Ascending aorta (tissue), 2 donors: ENCODE results near the gene CCSER1. TPM values are rescaled to one million over a fixed set of nuclear protein-coding genes. Genes with fewer than 3 reads are reported as not detected.
"Not testable (repeated sequence)": the region's sequence is repeated elsewhere in the genome, so short reads cannot be mapped to it uniquely, and the experiment has no call there.

Experiments
- DNase-seq, 2 donors: peaks; one replicate each; pipeline ENCODE4 v3.0.0-alpha.2; 2019; ENCODE audit warnings: low spot score in 2 of 2
- H3K27ac ChIP-seq, 2 donors: fragments of 200-600 bp; sonication (generic); one replicate each; pipeline ENCODE4 v1.5.1; 2016 to 2017; ENCODE audit warnings: mild to moderate bottlenecking in 1 of 2
- H3K27me3 ChIP-seq: fragments of 200-600 bp; sonication (generic); one replicate; pipeline ENCODE4 v1.5.1; 2017
- H3K36me3 ChIP-seq, 2 donors: fragments of 200-600 bp; sonication (generic); one replicate each; pipeline ENCODE4 v1.5.1; 2016
- H3K4me1 ChIP-seq, 2 donors: fragments of 200-600 bp; sonication (generic); one replicate each; pipeline ENCODE4 v1.5.1; 2016 to 2017; ENCODE audit warnings: mild to moderate bottlenecking in 1 of 2
- H3K4me3 ChIP-seq, 2 donors: fragments of 200-600 bp; sonication (generic); one replicate each; pipeline ENCODE4 v1.5.1; 2016 to 2017; ENCODE audit warnings: mild to moderate bottlenecking in 1 of 2
- H3K9me3 ChIP-seq, 2 donors: fragments of 200-600 bp; sonication (generic); one replicate each; pipeline ENCODE4 v1.5.1; 2016
- intact Hi-C: fragments of 100-400 bp; cut with DNase I; formaldehyde crosslinking; loops from one replicate; pipeline ENCODE4 v1.15.1; 2023
- total RNA-seq: library from RNA; depleted of rRNA; stranded (reverse); fragments of >200 nt; gene quantifications from one replicate; pipeline ENCODE4 v1.1.0, GENCODE V29; 2016
- TF ChIP-seq, protein P1 (sequence below), 3 experiments: fragments of 200-600 bp in 2 of 3; fragments of 450-650 bp in 1 of 3; sonication (generic) in 2 of 3; IDR thresholded peaks; one replicate each; pipeline ENCODE4 v1.5.1; 2016 to 2019; ENCODE audit warnings: antibody characterized with exemption in 3 of 3, mild to moderate bottlenecking in 1 of 3, moderate library complexity in 1 of 3

The CCSER1 gene
- total RNA-seq, 1 donor from 2014 or later: 8.9 TPM

DNA sequence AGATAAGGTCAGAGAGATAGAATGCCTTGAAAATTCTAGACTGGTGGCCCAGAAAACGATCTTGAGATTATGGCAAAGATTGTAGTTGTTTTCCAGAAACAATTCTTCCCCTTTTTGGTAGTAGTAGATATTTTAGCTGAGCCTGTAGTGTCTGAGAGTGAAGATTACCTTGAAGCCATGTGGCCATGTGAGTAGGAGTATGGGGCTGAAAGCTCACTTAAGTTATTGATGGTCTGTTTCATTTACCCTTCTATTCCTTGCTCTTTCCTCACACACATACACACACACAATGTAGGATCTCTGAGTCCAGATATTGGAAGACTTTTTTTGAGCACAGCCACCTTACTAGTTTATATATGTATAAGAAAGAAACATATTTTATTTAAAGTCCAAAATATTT lies 1234.9 kb downstream of the CCSER1 start:
- H3K27me3 ChIP-seq: no peaks in the 10 kb centered on the region
- no peaks in the 10 kb centered on the region for H3K36me3 ChIP-seq
- H3K27ac ChIP-seq: no peak overlapping the region
- no peak overlapping the region for H3K4me3 ChIP-seq
- H3K9me3 ChIP-seq: no peaks in the 10 kb centered on the region
- TF ChIP-seq, protein P1, sequence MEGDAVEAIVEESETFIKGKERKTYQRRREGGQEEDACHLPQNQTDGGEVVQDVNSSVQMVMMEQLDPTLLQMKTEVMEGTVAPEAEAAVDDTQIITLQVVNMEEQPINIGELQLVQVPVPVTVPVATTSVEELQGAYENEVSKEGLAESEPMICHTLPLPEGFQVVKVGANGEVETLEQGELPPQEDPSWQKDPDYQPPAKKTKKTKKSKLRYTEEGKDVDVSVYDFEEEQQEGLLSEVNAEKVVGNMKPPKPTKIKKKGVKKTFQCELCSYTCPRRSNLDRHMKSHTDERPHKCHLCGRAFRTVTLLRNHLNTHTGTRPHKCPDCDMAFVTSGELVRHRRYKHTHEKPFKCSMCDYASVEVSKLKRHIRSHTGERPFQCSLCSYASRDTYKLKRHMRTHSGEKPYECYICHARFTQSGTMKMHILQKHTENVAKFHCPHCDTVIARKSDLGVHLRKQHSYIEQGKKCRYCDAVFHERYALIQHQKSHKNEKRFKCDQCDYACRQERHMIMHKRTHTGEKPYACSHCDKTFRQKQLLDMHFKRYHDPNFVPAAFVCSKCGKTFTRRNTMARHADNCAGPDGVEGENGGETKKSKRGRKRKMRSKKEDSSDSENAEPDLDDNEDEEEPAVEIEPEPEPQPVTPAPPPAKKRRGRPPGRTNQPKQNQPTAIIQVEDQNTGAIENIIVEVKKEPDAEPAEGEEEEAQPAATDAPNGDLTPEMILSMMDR (IDR thresholded peaks at IDR 0.05): no peak
- no peaks in the 10 kb centered on the region for H3K4me1 ChIP-seq
- intact Hi-C loops: no loop called here
- DNase-seq: no peak

DNA sequence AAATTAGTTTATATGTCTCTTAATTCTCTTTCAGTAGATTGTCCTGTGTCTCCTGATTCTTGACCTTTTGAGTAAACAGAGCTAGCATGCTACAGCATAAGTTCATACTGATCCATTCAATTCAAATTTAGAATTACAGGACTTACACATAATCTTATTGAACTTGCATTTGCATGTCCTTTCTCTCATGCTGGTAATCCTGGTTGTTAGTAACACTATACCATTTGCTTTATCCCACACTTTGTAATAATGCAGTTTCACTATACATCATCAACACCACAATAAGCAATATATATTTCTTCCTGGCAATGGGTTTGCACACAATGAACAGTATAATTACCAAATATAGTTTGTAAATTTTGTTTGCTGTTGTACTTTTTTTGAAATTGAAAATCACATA lies 1239.4 kb downstream of the CCSER1 start:
- Histone ChIP-seq H3K9me3 (no peaks in the 10 kb centered on the region), H3K27ac (no peak overlapping the region), H3K27me3 (no peaks in the 10 kb centered on the region), H3K4me3 (no peak overlapping the region), H3K4me1 (no peaks in the 10 kb centered on the region), H3K36me3 (no peaks in the 10 kb centered on the region)
- TF ChIP-seq, protein P1 (IDR thresholded peaks at IDR 0.05): no peak
- intact Hi-C loops: no loop called here
- no peak for DNase-seq

DNA sequence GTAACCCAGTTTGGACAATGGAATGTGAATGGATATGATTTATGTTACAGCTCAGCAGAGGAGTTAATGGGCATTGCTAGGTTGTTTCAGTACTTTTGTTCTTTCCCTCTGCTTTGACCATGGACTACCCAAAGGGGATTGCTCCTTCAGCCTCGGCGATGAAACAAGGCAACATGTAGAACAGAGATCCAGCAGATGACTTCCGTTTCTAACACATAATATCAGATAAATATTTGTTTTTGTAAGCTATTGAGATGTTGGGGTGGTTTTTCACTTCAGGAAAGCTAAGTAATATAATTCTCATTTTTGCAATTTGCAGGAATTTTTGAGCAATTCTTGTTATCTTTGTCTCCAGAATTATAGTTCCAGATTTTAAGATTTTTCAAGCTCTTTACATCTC lies 1241.9 kb downstream of the CCSER1 start:
- no peaks in the 10 kb centered on the region for H3K27me3 ChIP-seq
- H3K9me3 ChIP-seq: no peaks in the 10 kb centered on the region
- no peaks in the 10 kb centered on the region for H3K36me3 ChIP-seq
- DNase-seq: no peak
- no peaks in the 10 kb centered on the region for H3K4me1 ChIP-seq
- TF ChIP-seq, protein P1 (IDR thresholded peaks at IDR 0.05): no peak
- H3K4me3 ChIP-seq: no peak overlapping the region
- intact Hi-C loops: no loop called here
- H3K27ac ChIP-seq: no peak overlapping the region

- H3K27ac ChIP-seq: no peak overlapping the region
- no peaks in the 10 kb centered on the region for H3K27me3 ChIP-seq
- intact Hi-C loops: no loop called here
- no peak for DNase-seq
- TF ChIP-seq, protein P1 (IDR thresholded peaks at IDR 0.05): no peak
- H3K4me3 ChIP-seq: no peak overlapping the region
- peaks cover 0 to 4% of the 10 kb centered on the region in 2 donors for H3K9me3 ChIP-seq
- no peaks in the 10 kb centered on the region for H3K4me1 ChIP-seq
- no peaks in the 10 kb centered on the region for H3K36me3 ChIP-seq
Measured at GRCh38 chr4:91373546-91373945, 1246.4 kb downstream of the CCSER1 start.

DNA sequence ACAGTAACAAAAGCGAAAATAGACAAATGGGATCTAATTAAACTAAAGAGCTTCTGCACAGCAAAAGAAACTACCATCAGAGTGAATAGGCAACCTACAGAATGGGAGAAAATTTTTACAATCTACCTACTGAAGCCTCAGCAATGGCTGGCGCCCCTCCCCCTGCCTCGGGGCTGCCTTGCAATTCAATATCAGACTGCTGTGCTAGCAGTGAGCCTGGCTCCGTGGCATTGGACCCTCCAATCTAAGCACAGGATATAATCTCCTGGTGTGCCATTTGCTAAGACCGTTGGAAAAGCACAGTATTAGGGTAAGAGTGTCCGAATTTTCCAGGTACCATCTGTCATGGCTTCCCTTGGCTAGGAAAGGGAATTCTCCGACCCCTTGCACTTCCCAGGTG lies 1278.2 kb downstream of the CCSER1 start:
- H3K4me1 ChIP-seq, DNase-seq, H3K27ac ChIP-seq, H3K27me3 ChIP-seq, H3K36me3 ChIP-seq, H3K9me3 ChIP-seq, intact Hi-C loops, H3K4me3 ChIP-seq: not testable (repeated sequence)

GRCh38 chr4:91422011-91422410 lies 1294.8 kb downstream of the CCSER1 start:
- Histone ChIP-seq H3K4me3 (no peak overlapping the region), H3K27ac (no peak overlapping the region), H3K27me3 (no peaks in the 10 kb centered on the region), H3K9me3 (peaks cover 0 to 4% of the 10 kb centered on the region in 2 donors), H3K4me1 (no peaks in the 10 kb centered on the region), H3K36me3 (no peaks in the 10 kb centered on the region)
- intact Hi-C loops: no loop called here
- TF ChIP-seq, protein P1 (IDR thresholded peaks at IDR 0.05): no peak
- no peak for DNase-seq
